Measurements from ENCODE around the gene ACER2.

ACER2 gene

GRCh38 chr9:19408693-19409400 lies at the start of gene ACER2:
ACER2 (plus strand) TSS chr9:19409009; CDS start chr9:19409085, 76 bp downstream.
- Histone ChIP-seq H3K79me2 (no peaks in the 10 kb centered on the region), H3K4me2 (ENCODE audit: low read length) (peak within 1 kb of the TSS; percentile 79), H2AFZ (peak within 1 kb of the TSS; percentile 86), H3K36me3 (ENCODE audit: control insufficient read depth, insufficient read depth, low read length) (no peaks in the 10 kb centered on the region), H3K9ac (peak within 1 kb of the TSS; percentile 35), H3K27me3 (ENCODE audit: control insufficient read depth, insufficient read depth, low read length) (no peaks in the 10 kb centered on the region), H3K9me3 (ENCODE audit: control insufficient read depth, low read length) (no peaks in the 10 kb centered on the region), H3K27ac (peak within 1 kb of the TSS; percentile 69), H3K4me1 (peaks cover 3% of the 10 kb centered on the region), H3K4me3 (ENCODE audit: low read depth, low read length) (peak within 1 kb of the TSS; percentile 63)
- TF ChIP-seq CTCF (IDR thresholded peaks at IDR 0.05) = no peak

DNA sequence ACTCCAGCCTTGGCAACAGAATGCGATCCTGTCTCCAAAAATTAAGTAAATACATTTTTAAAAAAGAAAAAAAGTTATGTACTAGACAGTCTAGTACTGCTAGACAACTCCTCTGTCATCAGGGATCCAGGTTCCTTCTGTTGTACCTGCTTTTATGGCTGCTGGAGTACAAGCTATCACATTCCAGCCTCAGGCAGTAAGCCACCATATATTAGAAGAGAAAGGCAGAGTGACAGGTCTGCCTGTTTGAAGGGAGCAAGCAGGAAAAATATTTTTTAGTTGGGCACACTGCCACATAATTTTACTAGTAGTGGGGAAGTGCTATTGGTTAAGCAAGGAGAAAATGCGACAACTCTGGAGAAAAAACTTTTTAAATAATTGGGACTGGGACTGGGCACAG lies 39.7 kb upstream of the ACER2 start:
- no peaks in the 10 kb centered on the region for H3K36me3 ChIP-seq (ENCODE audit: control insufficient read depth, insufficient read depth, low read length)

GRCh38 chr9:19371942-19372341 lies 36.9 kb upstream of the ACER2 start:
- H3K4me3 ChIP-seq (ENCODE audit: low read depth, low read length) = no peak overlapping the region
- no peak overlapping the region for H3K4me2 ChIP-seq (ENCODE audit: low read length)
- TF ChIP-seq CTCF (IDR thresholded peaks at IDR 0.05) = no peak
- no peaks in the 10 kb centered on the region for H3K4me1 ChIP-seq
- H3K27me3 ChIP-seq (ENCODE audit: control insufficient read depth, insufficient read depth, low read length) = no peaks in the 10 kb centered on the region
- no peaks in the 10 kb centered on the region for H3K36me3 ChIP-seq (ENCODE audit: control insufficient read depth, insufficient read depth, low read length)
- no peaks in the 10 kb centered on the region for H3K9me3 ChIP-seq (ENCODE audit: control insufficient read depth, low read length)
- H3K79me2 ChIP-seq = no peaks in the 10 kb centered on the region
- no peak overlapping the region for H2AFZ ChIP-seq
- H3K9ac ChIP-seq = no peak overlapping the region
- no peak overlapping the region for H3K27ac ChIP-seq

More for the DNA sequence above, 39.7 kb upstream of the ACER2 start:
- Histone ChIP-seq H3K9ac (no peak overlapping the region), H3K27me3 (ENCODE audit: control insufficient read depth, insufficient read depth, low read length) (no peaks in the 10 kb centered on the region), H3K4me2 (ENCODE audit: low read length) (no peak overlapping the region), H3K27ac (no peak overlapping the region), H3K4me1 (no peaks in the 10 kb centered on the region), H2AFZ (no peak overlapping the region), H3K4me3 (ENCODE audit: low read depth, low read length) (no peak overlapping the region), H3K79me2 (no peaks in the 10 kb centered on the region), H3K9me3 (ENCODE audit: control insufficient read depth, low read length) (no peaks in the 10 kb centered on the region)
- no peak for TF ChIP-seq CTCF (IDR thresholded peaks at IDR 0.05)

GRCh38 chr9:19372567-19372966 lies 36.2 kb upstream of the ACER2 start:
- Histone ChIP-seq H2AFZ (no peak overlapping the region), H3K36me3 (ENCODE audit: control insufficient read depth, insufficient read depth, low read length) (no peaks in the 10 kb centered on the region), H3K27me3 (ENCODE audit: control insufficient read depth, insufficient read depth, low read length) (no peaks in the 10 kb centered on the region), H3K27ac (no peak overlapping the region), H3K4me3 (ENCODE audit: low read depth, low read length) (no peak overlapping the region), H3K4me1 (no peaks in the 10 kb centered on the region), H3K9ac (no peak overlapping the region), H3K79me2 (no peaks in the 10 kb centered on the region), H3K4me2 (ENCODE audit: low read length) (no peak overlapping the region), H3K9me3 (ENCODE audit: control insufficient read depth, low read length) (no peaks in the 10 kb centered on the region)
- no peak for TF ChIP-seq CTCF (IDR thresholded peaks at IDR 0.05)

DNA sequence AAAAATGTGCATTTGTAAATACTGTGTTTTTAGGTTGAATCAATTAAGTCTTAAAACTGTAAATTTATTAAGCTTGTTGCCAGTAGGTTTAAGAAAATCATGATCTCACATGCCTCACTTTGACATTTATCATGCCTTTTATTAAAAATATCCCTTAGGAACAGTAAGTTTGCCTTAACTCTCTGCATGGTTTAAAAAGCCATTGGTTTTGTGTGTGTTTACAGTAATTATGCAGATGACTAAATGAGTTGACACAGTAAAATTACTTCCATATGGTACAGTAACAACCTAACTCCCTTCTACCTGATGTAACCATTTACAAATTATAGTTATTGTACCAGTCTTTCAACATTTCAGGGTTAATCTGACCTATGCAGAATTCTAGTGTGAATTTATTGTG lies 35.3 kb upstream of the ACER2 start:
- H3K4me2 ChIP-seq (ENCODE audit: low read length) = no peak overlapping the region
- no peak overlapping the region for H3K27ac ChIP-seq
- H3K9ac ChIP-seq = no peak overlapping the region
- H3K9me3 ChIP-seq (ENCODE audit: control insufficient read depth, low read length) = no peaks in the 10 kb centered on the region
- no peaks in the 10 kb centered on the region for H3K27me3 ChIP-seq (ENCODE audit: control insufficient read depth, insufficient read depth, low read length)
- no peaks in the 10 kb centered on the region for H3K4me1 ChIP-seq
- H3K4me3 ChIP-seq (ENCODE audit: low read depth, low read length) = no peak overlapping the region
- no peaks in the 10 kb centered on the region for H3K36me3 ChIP-seq (ENCODE audit: control insufficient read depth, insufficient read depth, low read length)
- no peaks in the 10 kb centered on the region for H3K79me2 ChIP-seq
- H2AFZ ChIP-seq = no peak overlapping the region
- TF ChIP-seq CTCF (IDR thresholded peaks at IDR 0.05) = no peak

Data from parathyroid adenoma (tissue), 2 donors.